ENCODE measurements around the gene EBI3.
"Not testable (repeated sequence)": the region's sequence is repeated elsewhere in the genome, so short reads cannot be mapped to it uniquely, and the experiment has no call there.

EBI3 gene

DNA sequence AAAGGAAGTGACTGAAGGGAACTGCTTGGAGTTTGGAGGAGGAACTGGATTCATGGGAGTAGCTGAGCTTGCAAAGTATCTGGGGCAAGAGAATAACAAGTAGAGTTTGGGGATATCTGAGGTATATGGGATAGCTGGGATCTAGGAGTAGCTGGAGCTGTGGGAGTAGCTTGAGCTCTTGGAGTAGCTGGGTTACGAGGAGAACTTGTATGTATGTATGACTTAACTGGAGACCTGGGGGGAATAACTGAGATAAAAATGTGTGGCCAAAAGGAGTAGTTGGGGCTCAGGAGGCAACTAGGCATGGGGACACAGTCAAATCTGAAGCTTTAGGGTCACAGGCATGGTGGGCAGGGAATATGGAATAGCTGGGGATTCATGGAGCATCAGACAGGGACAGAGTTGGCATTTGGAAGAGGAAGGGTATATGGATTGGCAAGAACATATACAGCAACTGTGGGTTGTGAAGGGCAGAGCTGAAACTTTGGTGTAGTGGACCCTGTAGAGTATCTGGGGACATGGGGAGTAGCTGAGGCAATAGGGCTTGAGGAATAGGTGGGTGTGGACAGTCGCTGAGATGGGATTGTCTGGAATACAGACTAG lies 28.3 kb upstream of the EBI3 start:
- no peak for DNase-seq (ENCODE audit: low read depth in 2 of 2)

DNA sequence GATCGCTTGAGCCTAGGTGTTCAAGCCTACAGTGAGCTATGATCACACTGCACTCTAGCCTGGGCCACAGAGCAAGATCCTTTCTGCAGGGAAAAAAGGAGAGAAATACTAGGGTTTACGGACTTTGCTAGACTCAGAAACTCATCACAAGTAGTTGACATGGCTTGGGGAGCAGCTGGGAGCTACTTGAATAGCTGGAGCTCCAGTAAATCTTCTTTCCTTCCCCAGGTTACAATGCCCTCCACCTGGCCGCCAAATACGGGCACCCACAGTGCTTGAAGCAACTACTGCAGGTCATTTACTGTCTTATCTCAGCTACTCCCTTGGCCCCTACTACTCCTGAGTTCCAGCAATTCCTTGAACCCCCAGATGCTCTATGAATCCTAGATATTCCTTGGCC lies 27.5 kb upstream of the EBI3 start:
- DNase-seq (ENCODE audit: low read depth in 2 of 2), result no peak

DNA sequence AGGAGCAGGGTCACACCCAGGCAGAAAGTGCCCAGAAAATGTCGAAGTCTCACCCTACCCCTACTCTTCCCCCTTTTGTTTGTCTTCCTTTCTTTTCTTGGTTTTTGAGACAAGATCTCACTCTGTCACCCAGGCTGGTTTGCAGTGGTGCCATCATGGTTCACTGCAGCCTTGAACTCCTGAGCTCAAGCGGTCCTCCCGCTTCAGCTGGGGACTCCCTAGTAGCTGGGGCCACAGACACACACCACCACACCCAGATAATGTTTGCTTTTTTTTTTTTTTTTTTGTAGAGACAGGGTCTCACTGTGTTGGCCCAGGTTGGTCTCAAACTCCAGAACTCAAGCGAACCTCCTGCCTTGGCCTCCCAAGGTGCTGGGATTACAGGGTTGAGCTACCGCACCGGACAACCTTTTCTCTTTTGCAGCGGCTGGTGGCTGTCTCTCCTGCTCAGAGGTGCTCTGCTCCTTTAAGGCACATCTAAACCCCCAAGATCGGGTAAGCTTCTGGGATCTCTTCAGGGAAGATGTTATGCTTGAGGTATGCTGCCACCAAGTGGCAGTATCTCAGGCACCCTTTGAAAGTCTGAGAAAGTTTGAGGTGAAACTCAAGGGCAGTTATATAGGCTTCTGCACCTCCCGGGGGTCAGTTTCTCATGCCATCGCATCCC lies 22.4 kb upstream of the EBI3 start:
- DNase-seq (ENCODE audit: low read depth in 2 of 2), result no peak

DNA sequence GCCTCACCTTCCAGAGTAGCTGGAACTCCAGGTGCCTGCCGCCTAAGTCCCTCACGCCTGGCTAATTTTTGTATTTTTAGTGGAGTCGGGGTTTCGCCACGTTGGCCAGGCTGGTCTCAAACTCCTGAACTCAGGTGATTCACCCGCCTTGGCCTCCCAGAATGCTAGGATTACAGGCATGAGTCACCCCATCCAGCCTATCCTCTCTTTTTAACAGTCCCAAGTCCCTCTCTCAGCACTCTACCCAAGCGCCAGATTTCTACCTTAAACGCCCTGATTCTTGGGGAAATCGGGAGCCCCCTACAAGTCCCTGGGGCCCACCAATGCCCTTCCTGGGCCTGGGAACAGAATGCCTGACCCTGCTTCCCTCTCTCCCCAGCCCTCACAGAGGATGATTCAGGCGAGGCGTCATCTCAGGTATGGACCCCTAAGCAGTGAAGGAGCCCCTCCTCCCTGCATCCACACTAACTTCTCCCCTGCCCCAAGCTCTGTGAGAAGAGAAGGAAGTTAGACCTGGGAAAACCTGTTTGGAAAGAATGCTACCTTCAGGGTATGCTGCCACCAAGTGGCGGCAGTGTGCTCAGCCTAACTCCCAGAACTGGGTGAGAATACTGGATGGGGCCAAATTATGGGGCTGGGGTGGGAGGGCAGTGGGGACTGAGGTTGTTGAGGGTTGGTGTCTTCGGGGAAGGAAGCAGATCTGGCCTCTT lies 20.8 kb upstream of the EBI3 start:
- DNase-seq (ENCODE audit: low read depth in 2 of 2), result no peak

DNA sequence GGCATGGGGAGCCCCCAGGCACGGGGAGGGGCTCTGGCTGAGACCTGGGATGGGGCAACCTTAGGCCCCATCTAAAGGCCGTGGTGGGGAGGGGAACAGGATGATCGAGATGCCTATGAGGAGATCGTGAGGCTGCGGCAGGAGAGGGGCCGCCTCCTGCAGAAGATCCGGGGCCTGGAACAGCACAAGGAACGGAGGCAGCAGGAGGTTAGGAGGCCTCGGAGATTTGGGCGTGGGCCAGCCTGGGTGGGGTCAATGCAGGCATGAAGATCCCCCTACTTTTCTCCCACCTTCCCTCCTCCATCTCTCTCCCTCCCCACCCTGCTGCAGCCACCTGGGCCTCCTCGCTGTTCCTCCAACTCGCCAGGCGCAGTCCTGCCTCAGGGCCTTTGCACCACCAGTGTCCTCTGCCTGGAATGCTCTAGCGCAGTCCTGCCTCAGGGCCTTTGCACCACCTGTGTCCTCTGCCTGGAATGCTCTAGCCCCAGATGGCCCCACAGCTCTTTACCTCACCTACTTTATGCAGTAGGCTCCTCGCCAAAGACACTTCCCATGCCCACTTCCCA lies 19.1 kb upstream of the EBI3 start:
- no peak for DNase-seq (ENCODE audit: low read depth in 2 of 2)

DNA sequence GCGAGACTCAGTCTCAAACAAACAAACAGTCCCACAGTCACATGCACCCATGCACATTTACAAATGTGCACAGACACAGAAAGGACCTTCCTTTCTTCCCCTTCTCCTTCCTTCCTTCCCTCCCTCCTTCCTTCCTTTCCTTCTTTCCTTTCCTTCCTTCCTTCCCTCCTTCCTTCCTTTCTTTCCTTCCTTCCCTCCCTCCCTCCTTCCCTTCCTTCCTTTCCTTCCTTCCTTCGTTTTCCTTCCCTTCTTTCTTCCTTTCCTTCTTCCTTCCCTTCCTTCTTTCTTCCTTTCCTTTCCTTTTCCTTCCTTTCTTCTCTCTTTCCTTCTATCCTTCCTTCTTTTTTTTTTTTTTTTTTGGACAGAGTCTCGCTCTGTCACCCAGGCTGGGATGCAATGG lies 16.2 kb upstream of the EBI3 start:
- no peak for DNase-seq (ENCODE audit: low read depth in 2 of 2)

DNA sequence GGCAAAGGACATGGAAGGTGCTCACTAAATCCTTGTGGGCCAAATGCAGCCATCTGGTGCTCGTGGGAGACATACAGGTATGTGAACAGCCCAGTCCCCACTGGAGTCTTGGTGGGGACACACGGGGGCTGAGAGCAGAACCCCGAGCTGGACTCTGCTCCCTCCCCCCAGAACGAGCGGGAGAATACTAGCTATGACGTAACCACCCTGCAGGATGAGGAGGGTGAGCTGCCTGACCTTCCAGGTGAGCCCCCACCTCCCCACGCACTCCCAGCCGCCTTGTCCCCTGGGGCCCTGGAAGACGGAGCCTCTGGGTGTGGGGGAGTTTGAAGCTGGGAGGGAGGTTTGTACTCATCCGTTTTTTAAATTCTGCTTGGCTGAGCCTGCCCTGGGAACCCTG lies 13.5 kb upstream of the EBI3 start:
- DNase-seq (ENCODE audit: low read depth in 2 of 2), result no peak

DNA sequence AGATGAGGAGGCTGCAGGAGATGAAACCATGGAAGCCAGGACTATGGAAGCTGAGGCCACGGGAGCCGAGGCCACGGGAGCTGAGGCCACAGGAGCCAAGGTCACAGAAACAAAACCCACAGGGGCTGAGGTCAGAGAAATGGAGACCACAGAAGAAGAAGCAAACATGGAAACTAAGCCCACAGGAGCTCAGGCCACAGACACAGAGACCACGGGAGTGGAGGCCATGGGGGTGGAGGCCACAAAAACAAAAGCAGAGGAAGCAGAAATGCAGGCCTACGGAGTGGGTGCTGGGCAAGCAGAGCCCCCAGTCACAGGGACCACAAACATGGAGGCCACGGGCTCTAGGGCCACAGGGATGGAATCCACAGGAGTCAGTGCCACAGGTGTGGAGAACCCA lies 12.5 kb upstream of the EBI3 start:
- DNase-seq (ENCODE audit: low read depth in 2 of 2), result no peak

DNA sequence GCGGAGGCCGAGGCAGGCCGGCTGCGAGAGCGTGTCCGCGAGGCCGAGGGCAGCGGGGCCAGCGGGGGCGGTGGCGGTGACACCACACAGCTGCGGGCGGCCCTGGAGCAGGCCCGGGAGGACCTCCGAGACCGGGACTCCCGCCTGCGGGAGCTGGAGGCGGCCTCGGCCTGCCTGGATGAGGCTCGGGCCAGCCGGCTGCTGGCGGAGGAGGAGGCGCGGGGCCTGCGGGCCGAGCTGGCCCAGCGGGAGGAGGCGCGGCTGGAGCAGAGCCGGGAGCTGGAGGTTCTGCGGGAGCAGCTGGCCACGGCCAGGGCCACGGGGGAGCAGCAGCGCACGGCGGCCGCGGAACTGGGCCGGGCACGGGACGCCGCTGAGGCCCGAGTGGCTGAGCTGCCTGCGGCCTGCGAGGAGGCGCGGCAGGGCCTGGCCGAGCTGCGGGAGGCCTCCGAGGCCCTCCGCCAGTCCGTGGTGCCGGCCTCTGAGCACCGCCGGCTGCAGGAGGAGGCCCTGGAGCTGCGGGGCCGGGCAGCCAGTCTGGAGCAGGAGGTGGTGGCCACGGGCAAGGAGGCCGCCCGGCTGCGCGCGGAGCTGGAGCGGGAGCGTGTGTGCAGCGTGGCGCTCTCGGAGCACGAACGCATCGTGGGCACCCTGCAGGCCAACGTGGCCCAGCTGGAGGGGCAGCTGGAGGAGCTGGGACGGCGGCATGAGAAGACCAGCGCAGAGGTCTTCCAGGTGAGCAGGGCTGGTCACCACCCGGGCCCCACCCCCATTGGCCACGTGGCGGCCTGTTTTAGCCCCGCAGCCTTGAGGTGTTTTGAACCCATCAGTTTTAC lies 11.7 kb upstream of the EBI3 start:
- DNase-seq (ENCODE audit: low read depth in 2 of 2), result no peak

DNA sequence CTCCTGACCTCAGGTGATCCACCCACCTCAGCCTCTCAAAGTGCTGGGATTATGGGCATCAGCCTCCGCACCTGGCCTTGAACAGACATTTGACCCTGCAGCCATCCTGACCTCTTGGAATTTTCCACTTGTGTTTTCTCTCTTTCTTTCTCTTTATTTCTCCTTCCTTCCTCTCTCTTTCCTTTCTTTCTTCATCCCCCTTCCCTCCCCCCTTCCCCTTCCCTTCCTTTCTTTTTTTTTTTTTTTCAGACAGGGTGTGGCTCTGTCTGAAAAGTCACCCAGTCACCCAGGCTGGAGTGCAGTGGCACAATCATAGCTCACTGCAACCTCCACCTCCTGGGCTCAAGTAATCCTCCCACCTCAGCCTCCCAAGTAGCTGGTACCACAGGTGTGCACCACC lies 10.8 kb upstream of the EBI3 start:
- DNase-seq (ENCODE audit: low read depth in 2 of 2), result not testable (repeated sequence)

DNA sequence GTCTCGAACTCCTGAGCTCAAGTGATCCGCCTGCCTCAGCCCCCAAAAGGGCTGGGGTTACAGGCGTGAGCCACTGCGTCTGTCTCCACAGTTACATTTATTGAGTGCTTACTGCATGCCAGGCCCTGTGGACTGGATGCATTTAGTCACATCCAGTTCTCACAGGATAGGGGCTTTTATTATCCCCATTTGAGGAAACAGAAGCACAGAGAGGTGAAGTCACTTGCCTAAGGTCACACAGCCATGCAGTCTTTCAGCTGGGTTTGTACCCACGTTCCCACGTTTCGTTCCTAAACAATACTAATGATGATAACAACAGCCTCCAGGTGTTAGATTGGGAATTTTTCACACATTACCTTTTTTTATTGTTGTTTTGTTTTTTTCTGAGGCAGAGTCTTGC lies 9.1 kb upstream of the EBI3 start:
- DNase-seq (ENCODE audit: low read depth in 2 of 2), result no peak

DNA sequence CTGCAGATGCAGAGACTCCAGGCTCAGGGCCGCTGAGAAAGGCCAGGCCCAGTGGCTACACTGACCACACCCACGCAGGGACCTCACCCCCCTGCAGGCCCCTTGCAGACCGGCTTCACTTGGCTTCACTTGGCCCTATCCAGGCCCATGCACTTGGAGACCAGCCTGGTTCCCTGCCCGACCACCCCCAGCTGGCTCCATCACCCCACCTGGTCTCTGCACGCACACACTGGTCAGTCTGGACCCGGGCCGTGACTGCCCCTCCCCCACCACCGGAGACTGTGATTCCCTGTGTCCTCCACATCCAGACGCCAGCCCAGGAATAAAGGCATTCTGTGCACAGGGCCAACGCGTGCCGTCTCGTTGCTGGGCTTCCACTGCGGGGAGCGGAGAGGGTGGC lies 4.9 kb upstream of the EBI3 start:
- DNase-seq (ENCODE audit: low read depth in 2 of 2), result no peak

DNA sequence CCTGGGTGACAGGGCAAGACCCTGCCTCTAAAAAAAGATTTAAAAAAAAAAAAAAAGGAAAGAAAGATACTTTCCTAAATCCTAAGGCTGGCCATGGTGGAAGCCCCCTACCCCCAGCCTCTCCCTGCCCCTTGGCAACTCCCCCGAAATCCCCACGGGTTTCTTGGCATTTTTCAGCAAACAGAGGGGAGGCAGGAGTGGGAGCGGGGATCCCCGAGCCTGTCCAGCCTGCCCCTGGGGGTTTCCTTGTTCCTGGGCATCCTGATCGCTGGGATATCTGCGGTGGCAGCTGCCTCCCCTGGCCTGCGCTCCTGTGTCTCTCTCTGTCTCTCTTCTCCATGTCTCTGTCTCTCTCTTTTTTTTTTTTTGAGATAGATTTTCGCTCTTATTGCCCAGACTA lies 3.4 kb upstream of the EBI3 start:
- DNase-seq (ENCODE audit: low read depth in 2 of 2), result no peak

DNA sequence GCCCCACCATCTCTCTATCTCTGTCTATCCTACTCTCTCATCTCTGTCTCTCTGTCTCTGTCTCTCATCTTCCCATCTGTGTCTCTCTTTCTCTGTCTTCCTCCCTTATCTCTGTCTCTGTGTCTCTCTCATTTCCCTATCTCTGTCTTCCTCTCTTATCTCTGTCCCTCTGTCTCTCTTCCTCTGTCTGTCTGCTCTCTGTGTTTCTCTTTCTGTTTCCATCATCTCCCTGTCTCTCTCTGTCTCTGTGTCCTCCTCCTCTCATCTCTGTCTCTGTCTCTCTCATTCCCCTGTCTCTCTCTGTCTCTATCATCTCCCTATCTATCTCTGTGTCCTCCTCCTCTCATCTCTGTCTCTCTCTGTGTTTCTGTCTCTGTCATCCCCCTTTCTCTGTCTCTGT lies 1.6 kb upstream of the EBI3 start:
- DNase-seq (ENCODE audit: low read depth in 2 of 2), result no peak

DNA sequence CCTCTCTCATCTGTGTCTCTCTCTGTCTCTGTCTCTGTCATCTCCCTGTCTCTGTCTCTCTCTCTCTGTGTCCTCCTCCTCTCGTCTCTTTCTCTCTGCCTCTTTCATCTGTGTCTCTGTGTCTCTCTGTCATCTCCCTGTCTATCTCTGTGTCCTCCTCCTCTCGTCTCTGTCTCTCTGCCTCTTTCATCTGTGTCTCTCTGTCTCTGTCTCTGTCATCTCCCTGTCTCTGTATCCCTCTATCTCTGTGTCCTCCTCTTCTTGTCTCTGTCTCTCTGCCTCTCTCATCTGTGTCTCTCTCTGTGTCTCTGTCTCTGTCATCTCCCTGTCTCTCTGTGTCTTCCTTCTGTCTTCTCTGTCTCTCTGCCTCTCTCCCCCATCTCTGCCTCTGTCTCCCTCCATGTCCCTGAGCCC lies 551 bp upstream of the EBI3 start:
- no peak for DNase-seq (ENCODE audit: low read depth in 2 of 2)

DNA sequence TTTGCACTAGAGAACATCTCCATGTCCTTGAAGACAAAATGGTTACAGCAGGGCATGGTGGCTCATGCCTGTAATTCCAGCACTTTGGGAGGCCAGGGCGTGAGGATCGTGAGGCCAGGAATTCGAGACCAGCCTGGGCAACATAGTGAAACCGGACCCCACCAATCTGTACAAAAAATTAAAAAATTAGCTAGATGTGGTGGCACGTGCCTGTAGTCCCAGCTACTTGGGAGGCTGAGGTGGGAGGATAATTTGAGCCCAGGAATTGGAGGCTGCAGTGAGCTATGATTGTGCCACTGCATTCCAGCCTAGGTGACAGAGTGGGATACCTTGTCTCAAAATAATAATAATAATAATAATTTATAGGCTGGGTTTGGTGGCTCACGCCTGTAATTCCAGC lies 914 bp downstream of the EBI3 start:
- DNase-seq (ENCODE audit: low read depth in 2 of 2), result not testable (repeated sequence)

DNA sequence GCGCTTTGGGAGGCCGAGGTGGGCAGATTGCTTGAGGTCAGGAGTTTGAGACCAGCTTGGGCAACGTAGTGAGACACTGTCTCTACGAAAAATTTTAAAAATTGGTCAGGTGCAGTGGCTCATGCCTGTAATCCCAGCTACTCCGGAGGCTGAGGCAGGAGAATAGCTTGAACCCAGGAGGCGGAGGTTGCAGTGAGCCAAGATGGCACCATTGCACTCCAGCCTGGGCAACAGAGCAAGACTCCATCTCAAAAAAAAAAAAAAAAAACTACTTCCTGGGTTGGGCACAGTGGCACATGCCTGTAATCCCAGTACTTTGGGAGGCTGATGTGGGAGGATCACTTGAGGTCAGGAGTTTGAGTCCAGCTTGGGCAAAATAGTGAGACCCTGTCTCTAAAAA lies 2.2 kb downstream of the EBI3 start:
- not testable (repeated sequence) for DNase-seq (ENCODE audit: low read depth in 2 of 2)

DNA sequence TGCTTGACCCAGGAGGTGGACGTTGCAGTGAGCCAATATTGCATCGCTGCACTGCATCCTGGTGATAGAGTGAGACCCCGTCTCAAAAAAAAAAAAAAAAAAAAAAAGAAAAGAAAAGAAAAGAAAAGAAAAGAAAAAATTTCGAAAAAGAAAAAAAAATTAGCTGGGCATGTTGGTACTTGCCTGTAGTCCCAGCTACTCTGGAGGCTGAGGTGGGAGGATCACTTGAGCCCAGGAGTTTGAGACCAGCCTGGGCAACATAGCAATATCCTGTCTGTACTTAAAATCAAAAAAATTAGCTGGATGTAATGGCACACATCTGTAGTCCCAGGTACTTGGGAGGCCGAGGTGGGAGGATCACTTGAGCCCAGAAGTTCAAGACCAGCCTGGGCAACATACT lies 2.8 kb downstream of the EBI3 start:
- not testable (repeated sequence) for DNase-seq (ENCODE audit: low read depth in 2 of 2)

DNA sequence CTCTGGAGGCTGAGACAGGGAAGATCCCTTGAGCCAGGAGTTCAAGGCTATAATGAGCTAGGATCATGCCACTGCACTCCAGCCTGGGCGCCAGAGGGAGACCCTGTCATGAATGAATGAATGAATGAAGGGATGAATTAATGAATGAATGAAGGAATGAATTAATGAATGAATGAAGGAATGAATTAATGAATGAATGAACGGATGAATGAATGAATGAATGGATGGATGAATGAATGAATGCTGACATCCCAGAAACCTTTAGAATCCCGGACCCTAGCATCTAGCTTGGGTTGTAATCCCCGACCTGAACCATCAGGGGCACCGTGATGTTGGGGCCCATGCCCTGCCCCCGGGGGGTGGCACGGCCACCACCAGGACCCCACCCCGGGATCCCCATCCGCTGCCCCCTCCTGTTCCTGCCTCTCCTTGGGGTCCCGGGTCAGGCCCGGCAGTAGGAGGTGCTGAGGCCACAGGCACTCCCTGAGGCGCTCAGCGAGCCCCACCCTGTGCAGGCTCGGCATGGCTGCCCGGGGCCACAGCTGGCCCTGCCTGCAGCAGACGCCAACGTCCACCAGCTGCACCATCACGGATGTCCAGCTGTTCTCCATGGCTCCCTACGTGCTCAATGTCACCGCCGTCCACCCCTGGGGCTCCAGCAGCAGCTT lies 3.4 kb downstream of the EBI3 start:
- DNase-seq (ENCODE audit: low read depth in 2 of 2), result no peak

DNA sequence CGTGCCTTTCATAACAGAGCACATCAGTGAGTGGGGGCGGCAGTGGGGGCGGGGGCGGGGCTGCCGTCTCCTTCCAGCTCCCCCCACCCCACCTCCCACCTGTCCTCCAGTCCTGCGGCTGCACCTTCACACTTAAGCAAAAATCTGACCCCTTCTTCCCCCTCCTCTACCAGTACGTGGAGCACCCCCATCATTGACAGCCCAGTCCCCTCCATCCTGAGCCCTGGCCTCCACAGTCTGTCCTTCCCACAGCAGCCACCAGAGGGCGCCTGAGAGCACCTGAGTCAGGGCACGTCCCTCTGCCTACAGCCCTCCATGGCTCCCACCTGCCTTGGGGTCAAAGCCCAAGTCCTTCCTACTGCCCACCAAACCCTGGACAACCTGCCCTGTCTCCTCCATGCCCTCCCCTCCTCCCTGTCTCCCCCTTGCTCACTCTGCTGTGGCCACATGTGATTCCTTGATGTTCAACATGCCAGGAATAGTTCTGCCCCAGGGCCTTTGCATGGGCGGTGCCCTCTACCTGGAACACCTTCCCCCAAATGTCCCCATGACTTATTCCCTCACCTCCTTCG lies 4.0 kb downstream of the EBI3 start:
- peak; percentile 24 to 40 for DNase-seq (ENCODE audit: low read depth in 2 of 2)

DNA sequence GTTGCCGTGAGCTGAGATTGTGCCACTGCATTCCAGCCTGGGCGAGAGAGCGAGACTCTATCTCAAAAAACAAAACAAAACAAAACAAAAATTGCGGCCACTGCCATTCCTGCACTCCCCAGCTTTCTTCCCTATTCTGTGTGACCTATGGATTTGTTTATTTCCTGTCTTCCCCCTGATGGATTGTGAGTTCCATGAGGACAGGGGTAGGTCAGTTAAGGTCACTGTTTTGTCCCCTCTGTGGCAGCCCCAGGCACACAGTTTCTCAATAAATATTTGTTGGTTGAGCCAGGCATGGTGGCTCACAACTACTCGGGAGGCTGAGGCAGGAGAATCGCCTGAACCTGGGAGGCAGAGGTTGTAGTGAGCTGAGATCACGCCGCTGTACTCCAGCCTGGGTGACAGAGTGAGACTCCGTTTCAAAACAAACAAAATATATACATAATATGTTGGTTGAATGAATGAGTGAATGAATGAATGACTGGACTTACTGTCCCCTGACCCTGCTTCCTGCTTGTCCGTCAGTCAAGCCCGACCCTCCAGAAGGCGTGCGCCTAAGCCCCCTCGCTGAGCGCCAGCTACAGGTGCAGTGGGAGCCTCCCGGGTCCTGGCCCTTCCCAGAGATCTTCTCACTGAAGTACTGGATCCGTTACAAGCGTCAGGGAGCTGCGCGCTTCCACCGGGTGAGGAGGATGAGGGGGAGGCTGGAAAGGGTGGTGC lies 5.0 kb downstream of the EBI3 start:
- no peak for DNase-seq (ENCODE audit: low read depth in 2 of 2)
